Activated CD4-positive, alpha-beta T cell treated with anti-CD3 and anti-CD28 coated beads for 24 hours (primary cell): ENCODE data around the gene CHMP6.
"Not testable (repeated sequence)": the region's sequence is repeated elsewhere in the genome, so short reads cannot be mapped to it uniquely, and the experiment has no call there.

Source experiments
- DNase-seq, 2 donors: peaks; one replicate each; pipeline ENCODE4 v3.0.0-alpha.2; 2020; ENCODE audit warnings: low read depth in 2 of 2

Gene CHMP6

GRCh38 chr17:81030312-81030711 is 38.7 kb downstream of the CHMP6 start:
- DNase-seq = not testable (repeated sequence)

GRCh38 chr17:81030741-81031565 is 39.3 kb downstream of the CHMP6 start:
- DNase-seq = no peak

- no peak for DNase-seq
Measured at GRCh38 chr17:81031566-81032550, 40.2 kb downstream of the CHMP6 start.

DNA sequence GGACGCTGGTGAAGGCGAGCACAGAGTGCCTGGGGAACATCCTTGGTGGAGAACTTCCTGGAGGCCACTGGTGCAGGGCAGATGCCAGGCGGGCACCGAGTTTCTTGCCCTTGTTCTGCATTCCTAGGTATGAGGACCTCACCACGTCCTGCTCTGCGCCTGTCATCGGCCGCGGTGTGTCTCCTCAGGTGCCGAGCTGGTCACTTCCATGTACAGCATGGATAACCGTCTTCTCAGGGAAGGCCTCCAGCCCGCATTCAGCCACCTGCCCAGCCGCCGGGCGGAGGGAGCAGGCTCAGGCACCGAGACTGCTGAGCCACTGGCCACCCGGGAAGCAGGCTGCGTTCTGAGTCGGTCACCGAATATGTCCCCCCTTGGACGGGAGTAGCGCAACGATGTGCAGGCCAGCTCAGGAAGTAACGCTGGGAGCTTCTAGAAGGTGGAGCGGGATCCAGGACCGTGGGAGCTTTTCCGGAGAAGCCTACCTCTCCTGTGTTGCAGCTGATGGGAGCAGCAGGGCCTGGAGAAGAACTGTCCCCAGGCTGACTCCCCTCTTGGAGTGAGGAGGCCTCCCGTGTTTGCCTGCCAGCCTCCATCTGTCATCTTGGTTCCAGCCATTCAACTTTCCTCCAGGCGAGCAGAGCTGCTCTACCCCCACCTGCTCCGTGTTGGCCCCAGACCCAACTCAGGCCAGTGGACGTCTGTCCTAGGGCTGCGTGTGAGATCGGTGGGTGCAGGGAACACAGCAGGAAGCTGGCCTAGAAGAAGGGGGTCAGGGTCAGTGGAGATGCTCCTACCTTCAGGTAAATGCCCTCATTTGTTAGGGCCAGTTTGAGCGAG is 41.2 kb downstream of the CHMP6 start:
- no peak for DNase-seq

GRCh38 chr17:81033535-81034167 is 42.0 kb downstream of the CHMP6 start:
- DNase-seq = no peak

GRCh38 chr17:81034168-81034777 is 42.6 kb downstream of the CHMP6 start:
- no peak for DNase-seq

DNA sequence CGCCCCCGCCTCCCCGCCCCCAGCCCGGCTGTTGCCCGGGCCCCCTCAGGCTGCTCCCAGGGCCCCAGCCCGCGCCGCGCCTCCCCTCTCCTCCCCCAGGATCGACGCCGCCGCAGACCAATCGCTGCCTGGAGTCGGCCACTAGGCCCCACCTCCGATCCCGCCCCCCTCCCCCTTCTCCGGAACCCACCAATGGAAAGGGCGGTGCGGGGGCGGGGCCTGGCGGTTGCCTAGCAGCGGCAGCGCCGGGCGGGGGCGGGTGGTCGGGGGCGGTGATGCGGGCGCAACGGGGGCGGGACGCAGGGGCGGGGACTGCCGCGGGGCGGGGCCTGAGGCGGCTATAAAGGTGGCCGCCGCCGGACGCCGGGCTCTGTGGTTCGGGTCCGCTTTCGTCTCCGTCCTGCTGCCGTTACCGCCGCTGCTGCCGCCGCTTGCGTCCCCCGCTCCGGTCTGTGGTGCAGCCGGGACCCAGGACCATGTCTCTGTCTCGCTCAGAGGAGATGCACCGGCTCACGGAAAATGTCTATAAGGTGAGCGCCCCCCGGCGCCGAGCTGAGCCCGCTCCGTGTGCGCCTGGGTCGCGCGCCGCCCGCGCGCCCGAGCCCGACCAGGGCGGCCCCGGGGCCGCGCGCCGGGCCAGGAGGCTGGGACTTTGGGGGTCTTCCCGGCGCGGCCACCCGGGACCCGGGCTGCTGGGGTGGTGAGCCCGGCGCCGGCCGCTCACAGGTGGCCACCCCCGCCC is 43.3 kb downstream of the CHMP6 start, which contains the start of gene BAIAP2:
BAIAP2 (plus strand) TSS at position 373 of the 742 bp plus-strand sequence; CDS start at position 477, 104 bp downstream.
- DNase-seq = peak; percentile 98 to 99

DNA sequence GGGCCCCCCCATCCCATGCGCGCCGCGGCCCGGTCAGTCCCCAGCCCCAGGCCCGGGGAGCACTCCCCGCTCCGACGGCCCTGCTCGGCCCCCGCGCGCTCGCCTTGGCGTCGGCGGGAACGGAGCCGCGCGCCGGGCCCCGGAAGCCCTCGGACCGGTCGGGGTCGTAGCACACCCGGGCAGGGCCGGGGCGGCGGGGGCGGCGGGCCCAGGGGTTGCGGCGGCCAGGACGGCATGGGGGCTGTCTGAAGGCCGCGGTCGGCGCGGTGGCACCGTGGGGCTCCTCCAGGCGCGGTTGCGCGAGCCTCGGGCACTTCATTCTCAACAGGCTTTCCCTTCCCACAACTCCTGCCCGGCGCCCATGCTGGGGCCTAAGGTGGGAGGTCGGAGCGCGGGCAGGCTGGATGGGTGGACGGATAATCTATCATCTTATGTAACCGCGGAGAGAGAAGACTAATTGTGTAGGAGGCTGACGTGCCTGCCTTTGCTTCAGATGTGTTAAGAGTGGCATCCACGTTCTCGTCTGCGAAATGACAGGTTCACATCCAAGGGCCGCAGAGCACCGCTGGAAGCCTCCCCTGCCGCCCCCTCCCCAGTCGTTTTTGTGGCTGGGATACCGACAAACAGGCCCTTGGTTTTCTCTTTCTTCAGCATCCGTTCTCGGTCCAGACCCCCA is 44.0 kb downstream of the CHMP6 start:
- no peak for DNase-seq

GRCh38 chr17:81036197-81036941 is 44.7 kb downstream of the CHMP6 start:
- DNase-seq = no peak

- DNase-seq = no peak
Measured at GRCh38 chr17:81037026-81037797, 45.6 kb downstream of the CHMP6 start.

DNA sequence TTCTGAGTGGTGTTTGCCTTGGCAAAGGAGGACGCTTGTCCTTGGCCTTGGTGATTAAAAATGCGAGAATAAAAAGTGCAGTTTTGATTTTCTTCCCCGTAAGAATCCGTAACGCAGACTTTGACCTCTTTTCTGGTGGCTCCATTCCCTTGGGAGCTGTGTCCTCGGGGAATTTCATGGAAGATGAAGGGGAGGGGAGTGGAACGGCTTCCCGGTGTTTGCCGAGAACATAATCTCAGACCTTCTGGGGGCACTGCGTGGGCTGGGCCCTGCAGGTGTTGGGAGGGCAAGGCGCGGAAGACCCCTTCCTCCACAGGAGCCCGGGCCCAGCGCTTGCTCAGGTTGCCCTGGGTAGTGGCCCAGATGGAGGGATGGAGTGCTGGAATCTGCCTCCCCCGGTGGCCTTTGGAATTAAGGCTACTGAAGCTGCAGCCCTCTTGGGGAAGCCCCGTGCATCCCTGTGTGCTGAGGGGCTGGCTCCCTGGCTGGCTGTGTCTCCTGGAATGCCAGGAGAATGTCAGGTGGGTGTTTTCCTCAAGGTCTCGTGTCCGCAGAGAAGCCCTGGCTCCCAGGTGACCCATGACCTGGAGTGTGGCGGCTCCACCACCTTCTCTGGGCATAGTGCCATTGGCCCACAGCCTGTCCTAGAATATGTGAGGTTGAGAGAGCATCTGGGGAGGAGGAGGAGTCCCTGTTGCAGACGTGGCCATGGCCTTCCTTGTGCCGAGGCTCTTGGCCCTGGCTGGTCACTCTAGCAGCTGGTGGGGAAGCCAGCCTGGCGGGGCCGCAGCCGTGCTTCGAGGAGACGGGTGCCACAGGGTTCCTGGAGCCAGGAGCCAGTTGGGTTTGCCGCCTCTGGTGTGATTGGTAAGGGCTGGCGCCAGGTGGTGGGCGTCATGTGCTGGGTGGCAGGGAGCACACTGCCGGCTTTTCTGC is 46.4 kb downstream of the CHMP6 start:
- DNase-seq = no peak

DNA sequence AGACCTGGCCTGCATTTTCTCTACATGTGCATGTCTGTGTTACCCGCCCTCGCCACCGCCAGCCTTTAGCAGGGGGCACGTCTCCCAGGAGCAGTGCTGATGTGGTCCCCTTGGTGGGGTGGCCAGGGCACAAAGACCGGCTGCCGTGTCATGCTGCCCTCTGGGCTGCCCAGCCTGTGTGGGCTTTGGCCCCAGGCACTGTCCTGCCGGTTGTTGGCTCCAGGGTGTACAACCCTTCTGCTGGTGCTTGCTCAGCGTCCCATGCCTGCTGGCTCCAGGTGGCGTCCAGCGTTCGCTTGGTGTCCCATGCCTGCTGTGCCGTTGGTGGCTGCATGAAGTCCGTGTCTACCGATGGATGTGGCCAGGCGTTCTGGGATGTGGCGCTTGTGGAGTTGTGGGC is 47.5 kb downstream of the CHMP6 start:
- no peak for DNase-seq

- DNase-seq = no peak
Measured at GRCh38 chr17:81039854-81040758, 48.5 kb downstream of the CHMP6 start.

GRCh38 chr17:81040791-81041337 is 49.2 kb downstream of the CHMP6 start:
- DNase-seq = no peak

DNA sequence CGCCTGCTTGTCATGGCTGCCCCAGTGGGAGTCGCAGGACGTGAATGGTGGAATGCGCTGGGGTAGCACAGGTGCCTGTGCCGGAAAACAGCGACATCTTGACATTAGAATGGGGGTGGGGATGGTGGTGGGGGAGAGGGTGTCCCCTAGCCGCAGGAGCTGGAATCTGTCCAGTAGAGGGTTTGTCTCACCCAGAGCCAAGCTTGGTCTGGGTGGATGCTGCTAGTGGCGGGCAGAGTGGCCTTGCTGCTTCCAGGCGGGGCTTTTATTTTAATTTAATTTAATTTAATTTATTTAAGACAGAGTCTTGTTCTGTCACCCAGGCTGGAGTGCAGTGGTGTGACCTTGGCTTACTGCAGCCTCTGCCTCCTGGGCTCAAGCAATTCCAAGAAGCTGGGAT is 51.0 kb downstream of the CHMP6 start:
- no peak for DNase-seq
